ENCODE data around the gene NAA25. TPM values are rescaled to one million over a fixed set of nuclear protein-coding genes. Genes with fewer than 3 reads are reported as not detected.

The NAA25 gene
- total and polyA plus RNA-seq, 9 of the 15 experiments (the other 6 are each of a cell fraction or from before 2014, with no cell fraction given): 26.6 to 59.6 (median 48.9) TPM

DNA sequence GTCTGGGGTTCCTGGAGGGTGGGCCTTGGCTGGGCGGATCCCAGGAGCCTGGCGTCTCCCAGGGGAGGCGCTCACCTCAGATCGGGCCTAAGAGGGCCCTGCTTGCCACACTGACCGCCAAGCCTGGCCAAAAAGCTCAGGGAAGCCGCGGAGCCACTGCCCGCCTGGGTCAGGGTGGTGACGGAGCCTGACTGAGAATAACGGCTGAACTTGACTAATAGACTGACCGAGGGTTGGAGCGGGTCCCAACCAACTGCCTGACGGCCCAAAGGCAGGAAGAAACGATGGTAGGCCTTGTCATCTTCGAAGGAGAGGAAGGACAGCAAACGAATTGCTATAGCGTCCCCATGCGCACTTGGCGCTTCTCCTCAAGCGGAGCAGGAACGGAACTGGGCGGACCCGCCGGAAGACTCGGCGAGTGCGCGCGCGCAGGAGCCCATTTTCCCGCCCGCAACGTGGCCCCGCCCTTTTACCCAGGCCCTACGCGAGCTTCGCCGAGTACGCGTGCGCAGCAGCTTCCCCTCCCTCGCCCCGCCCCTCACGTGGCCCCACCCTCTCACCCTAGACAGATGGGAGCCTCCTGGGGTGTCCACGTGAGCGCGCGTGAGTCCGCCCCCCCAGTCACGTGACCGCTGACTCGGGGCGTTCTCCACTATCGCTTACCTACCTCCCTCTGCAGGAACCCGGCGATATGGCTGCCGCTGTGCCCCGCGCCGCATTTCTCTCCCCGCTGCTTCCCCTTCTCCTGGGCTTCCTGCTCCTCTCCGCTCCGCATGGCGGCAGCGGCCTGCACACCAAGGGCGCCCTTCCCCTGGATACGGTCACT lies 95.6 kb downstream of the NAA25 start, which contains the start of the genes ERP29 and TMEM116 (continued):
- TF ChIP-seq, protein P1, sequence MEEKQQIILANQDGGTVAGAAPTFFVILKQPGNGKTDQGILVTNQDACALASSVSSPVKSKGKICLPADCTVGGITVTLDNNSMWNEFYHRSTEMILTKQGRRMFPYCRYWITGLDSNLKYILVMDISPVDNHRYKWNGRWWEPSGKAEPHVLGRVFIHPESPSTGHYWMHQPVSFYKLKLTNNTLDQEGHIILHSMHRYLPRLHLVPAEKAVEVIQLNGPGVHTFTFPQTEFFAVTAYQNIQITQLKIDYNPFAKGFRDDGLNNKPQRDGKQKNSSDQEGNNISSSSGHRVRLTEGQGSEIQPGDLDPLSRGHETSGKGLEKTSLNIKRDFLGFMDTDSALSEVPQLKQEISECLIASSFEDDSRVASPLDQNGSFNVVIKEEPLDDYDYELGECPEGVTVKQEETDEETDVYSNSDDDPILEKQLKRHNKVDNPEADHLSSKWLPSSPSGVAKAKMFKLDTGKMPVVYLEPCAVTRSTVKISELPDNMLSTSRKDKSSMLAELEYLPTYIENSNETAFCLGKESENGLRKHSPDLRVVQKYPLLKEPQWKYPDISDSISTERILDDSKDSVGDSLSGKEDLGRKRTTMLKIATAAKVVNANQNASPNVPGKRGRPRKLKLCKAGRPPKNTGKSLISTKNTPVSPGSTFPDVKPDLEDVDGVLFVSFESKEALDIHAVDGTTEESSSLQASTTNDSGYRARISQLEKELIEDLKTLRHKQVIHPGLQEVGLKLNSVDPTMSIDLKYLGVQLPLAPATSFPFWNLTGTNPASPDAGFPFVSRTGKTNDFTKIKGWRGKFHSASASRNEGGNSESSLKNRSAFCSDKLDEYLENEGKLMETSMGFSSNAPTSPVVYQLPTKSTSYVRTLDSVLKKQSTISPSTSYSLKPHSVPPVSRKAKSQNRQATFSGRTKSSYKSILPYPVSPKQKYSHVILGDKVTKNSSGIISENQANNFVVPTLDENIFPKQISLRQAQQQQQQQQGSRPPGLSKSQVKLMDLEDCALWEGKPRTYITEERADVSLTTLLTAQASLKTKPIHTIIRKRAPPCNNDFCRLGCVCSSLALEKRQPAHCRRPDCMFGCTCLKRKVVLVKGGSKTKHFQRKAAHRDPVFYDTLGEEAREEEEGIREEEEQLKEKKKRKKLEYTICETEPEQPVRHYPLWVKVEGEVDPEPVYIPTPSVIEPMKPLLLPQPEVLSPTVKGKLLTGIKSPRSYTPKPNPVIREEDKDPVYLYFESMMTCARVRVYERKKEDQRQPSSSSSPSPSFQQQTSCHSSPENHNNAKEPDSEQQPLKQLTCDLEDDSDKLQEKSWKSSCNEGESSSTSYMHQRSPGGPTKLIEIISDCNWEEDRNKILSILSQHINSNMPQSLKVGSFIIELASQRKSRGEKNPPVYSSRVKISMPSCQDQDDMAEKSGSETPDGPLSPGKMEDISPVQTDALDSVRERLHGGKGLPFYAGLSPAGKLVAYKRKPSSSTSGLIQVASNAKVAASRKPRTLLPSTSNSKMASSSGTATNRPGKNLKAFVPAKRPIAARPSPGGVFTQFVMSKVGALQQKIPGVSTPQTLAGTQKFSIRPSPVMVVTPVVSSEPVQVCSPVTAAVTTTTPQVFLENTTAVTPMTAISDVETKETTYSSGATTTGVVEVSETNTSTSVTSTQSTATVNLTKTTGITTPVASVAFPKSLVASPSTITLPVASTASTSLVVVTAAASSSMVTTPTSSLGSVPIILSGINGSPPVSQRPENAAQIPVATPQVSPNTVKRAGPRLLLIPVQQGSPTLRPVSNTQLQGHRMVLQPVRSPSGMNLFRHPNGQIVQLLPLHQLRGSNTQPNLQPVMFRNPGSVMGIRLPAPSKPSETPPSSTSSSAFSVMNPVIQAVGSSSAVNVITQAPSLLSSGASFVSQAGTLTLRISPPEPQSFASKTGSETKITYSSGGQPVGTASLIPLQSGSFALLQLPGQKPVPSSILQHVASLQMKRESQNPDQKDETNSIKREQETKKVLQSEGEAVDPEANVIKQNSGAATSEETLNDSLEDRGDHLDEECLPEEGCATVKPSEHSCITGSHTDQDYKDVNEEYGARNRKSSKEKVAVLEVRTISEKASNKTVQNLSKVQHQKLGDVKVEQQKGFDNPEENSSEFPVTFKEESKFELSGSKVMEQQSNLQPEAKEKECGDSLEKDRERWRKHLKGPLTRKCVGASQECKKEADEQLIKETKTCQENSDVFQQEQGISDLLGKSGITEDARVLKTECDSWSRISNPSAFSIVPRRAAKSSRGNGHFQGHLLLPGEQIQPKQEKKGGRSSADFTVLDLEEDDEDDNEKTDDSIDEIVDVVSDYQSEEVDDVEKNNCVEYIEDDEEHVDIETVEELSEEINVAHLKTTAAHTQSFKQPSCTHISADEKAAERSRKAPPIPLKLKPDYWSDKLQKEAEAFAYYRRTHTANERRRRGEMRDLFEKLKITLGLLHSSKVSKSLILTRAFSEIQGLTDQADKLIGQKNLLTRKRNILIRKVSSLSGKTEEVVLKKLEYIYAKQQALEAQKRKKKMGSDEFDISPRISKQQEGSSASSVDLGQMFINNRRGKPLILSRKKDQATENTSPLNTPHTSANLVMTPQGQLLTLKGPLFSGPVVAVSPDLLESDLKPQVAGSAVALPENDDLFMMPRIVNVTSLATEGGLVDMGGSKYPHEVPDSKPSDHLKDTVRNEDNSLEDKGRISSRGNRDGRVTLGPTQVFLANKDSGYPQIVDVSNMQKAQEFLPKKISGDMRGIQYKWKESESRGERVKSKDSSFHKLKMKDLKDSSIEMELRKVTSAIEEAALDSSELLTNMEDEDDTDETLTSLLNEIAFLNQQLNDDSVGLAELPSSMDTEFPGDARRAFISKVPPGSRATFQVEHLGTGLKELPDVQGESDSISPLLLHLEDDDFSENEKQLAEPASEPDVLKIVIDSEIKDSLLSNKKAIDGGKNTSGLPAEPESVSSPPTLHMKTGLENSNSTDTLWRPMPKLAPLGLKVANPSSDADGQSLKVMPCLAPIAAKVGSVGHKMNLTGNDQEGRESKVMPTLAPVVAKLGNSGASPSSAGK (IDR thresholded peaks at IDR 0.05): peak; percentile 99
- TF ChIP-seq, protein P2, sequence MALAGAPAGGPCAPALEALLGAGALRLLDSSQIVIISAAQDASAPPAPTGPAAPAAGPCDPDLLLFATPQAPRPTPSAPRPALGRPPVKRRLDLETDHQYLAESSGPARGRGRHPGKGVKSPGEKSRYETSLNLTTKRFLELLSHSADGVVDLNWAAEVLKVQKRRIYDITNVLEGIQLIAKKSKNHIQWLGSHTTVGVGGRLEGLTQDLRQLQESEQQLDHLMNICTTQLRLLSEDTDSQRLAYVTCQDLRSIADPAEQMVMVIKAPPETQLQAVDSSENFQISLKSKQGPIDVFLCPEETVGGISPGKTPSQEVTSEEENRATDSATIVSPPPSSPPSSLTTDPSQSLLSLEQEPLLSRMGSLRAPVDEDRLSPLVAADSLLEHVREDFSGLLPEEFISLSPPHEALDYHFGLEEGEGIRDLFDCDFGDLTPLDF (CRISPR knock-in tag; IDR thresholded peaks at IDR 0.05): peak; percentile 98
- TF ChIP-seq SREBF2 (CRISPR knock-in tag; IDR thresholded peaks at IDR 0.05) (no peak; the same call in 1 of the 2 replicates), KDM1A (IDR thresholded peaks at IDR 0.05) (no peak), ZFP30 (CRISPR knock-in tag; IDR thresholded peaks at IDR 0.05; ENCODE audit: borderline replicate concordance) (no peak), RFX7 (CRISPR knock-in tag; IDR thresholded peaks at IDR 0.05) (no peak), ZBTB17 (CRISPR knock-in tag; IDR thresholded peaks at IDR 0.05) (peak; percentile 51; the same call in 1 of the 2 replicates), TAL1 (IDR thresholded peaks at IDR 0.05) (no peak; the same call in 1 of the 2 replicates), LCOR (CRISPR knock-in tag; IDR thresholded peaks at IDR 0.05) (peak; percentile 95), FOS (IDR thresholded peaks at IDR 0.05; ENCODE audit: extremely low read depth, insufficient read length) (peak; percentile 77)
- TF ChIP-seq, protein P3, sequence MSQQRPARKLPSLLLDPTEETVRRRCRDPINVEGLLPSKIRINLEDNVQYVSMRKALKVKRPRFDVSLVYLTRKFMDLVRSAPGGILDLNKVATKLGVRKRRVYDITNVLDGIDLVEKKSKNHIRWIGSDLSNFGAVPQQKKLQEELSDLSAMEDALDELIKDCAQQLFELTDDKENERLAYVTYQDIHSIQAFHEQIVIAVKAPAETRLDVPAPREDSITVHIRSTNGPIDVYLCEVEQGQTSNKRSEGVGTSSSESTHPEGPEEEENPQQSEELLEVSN (IDR thresholded peaks at IDR 0.05; ENCODE audit: borderline replicate concordance in 1 of 2, extremely low read depth in 1 of 2, insufficient read depth in 1 of 2, insufficient read length in 1 of 2, low read depth in 1 of 2, low read length in 1 of 2, poor library complexity in 1 of 2, severe bottlenecking in 1 of 2): peak; percentile 98 to 100
